Neural progenitor cell (in vitro differentiated cells): Measurements from ENCODE around the gene HSD17B4. TPM values are rescaled to one million over a fixed set of nuclear protein-coding genes. Genes with fewer than 3 reads are reported as not detected.

ENCODE experiments used
- DNase-seq: peaks from one replicate; pipeline ENCODE4 v3.0.0-alpha.2; 2016; ENCODE audit warnings: low spot score
- H2AFZ ChIP-seq: fragments of 200-600 bp; sonication (generic); replicated peaks from 2 replicates; pipeline ENCODE4 v1.6.1; 2016; ENCODE audit warnings: antibody characterized with exemption
- H3F3A ChIP-seq: fragments of 200-600 bp; sonication (generic); 2 replicates; pipeline ENCODE4 v1.6.1; 2016; ENCODE audit warnings: antibody characterized with exemption, low read depth
- H3K27ac ChIP-seq: fragments of 200-600 bp; sonication (generic); 2 replicates; pipeline ENCODE4 v1.5.1; 2016; ENCODE audit warnings: mild to moderate bottlenecking
- H3K27me3 ChIP-seq: fragments of 200-600 bp; sonication (generic); 2 replicates; pipeline ENCODE4 v1.6.1; 2016; ENCODE audit warnings: mild to moderate bottlenecking, moderate library complexity
- H3K36me3 ChIP-seq: fragments of 200-600 bp; sonication (generic); 2 replicates; pipeline ENCODE4 v1.5.1; 2016
- H3K4me1 ChIP-seq: fragments of 200-600 bp; sonication (generic); 2 replicates; pipeline ENCODE4 v1.6.1; 2016; ENCODE audit warnings: mixed run types
- H3K4me2 ChIP-seq: fragments of 200-600 bp; sonication (generic); 2 replicates; pipeline ENCODE4 v1.6.1; 2016
- H3K4me3 ChIP-seq: fragments of 200-600 bp; sonication (generic); 2 replicates; pipeline ENCODE4 v1.5.1; 2016
- H3K79me2 ChIP-seq: fragments of 200-600 bp; sonication (generic); 2 replicates; pipeline ENCODE4 v1.6.1; 2016; ENCODE audit warnings: low read depth
- H3K9ac ChIP-seq: fragments of 200-600 bp; sonication (generic); 2 replicates; pipeline ENCODE4 v1.6.1; 2016
- H3K9me3 ChIP-seq: fragments of 200-600 bp; sonication (generic); 2 replicates; pipeline ENCODE4 v1.5.1; 2016; ENCODE audit warnings: low read depth
- H4K20me1 ChIP-seq: fragments of 200-600 bp; sonication (generic); 2 replicates; pipeline ENCODE4 v1.6.1; 2016; ENCODE audit warnings: low read depth
- H3K27ac Mint-ChIP-seq: 3 replicates; pipeline ENCODE4 v1.8.0; 2021; ENCODE audit warnings: mixed read lengths
- H3K27me3 Mint-ChIP-seq: 2 replicates; pipeline ENCODE4 v1.8.0; 2022; ENCODE audit warnings: low read depth, mild to moderate bottlenecking, inconsistent platforms, moderate library complexity, mixed read lengths; ENCODE audit not compliant: insufficient read depth
- H3K36me3 Mint-ChIP-seq: 3 replicates; pipeline ENCODE4 v1.8.0; 2021; ENCODE audit warnings: mixed read lengths
- H3K4me1 Mint-ChIP-seq: 3 replicates; pipeline ENCODE4 v1.8.0; 2021; ENCODE audit warnings: mixed read lengths
- H3K4me3 Mint-ChIP-seq: 3 replicates; pipeline ENCODE4 v1.8.0; 2021; ENCODE audit warnings: mild to moderate bottlenecking, moderate library complexity, mixed read lengths
- H3K9me3 Mint-ChIP-seq: 3 replicates; pipeline ENCODE4 v1.8.0; 2020; ENCODE audit warnings: mixed read lengths
- EZH2 ChIP-seq: fragments of 200-600 bp; sonication (generic); IDR thresholded peaks from 2 replicates; pipeline ENCODE4 v1.6.1; 2017; ENCODE audit warnings: antibody characterized with exemption, mild to moderate bottlenecking, moderate library complexity
- EZH2phosphoT487 ChIP-seq: fragments of 200-600 bp; sonication (generic); IDR thresholded peaks from 2 replicates; pipeline ENCODE4 v1.6.1; 2017; ENCODE audit warnings: antibody characterized with exemption
- total RNA-seq: library from RNA; depleted of rRNA; stranded (reverse); fragments of >200 nt; gene quantifications from 2 replicates; pipeline ENCODE4 v1.2.3, GENCODE V29; 2015; ENCODE audit warnings: low replicate concordance
- TF ChIP-seq, protein P1 (sequence below): fragments of 200-600 bp; sonication (generic); IDR thresholded peaks from 2 replicates; pipeline ENCODE4 v1.5.1; 2017; ENCODE audit warnings: antibody characterized with exemption, mild to moderate bottlenecking

Gene HSD17B4
- total RNA-seq, 1 donor from 2014 or later, result 306 TPM

DNA sequence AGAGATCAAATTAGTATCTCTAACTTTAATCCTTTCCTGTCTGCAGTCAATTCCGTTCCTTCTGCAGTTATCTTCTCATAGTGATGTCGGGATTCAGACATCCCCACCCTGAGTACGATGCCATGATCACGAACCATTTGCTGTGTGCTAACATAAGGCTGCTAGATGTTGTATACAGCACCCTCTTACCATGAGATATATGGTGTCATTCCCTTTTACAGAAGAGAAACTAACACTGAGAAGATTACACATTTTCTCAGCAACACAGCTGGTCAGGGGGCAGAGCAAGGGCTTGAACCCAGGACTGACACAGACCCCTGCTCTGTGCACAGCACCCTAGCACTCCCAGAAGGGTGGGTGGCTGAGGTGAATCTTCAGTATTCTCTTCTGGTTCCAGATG is 46.9 kb upstream of the HSD17B4 start:
- H3K36me3 ChIP-seq, result no peaks in the 10 kb centered on the region
- no peak overlapping the region for H3K4me2 ChIP-seq
- H3K27me3 Mint-ChIP-seq, result peaks cover 6% of the 10 kb centered on the region
- H3K4me1 Mint-ChIP-seq, result no peaks in the 10 kb centered on the region
- DNase-seq, result no peak
- H3K79me2 ChIP-seq, result no peaks in the 10 kb centered on the region
- H3K4me3 Mint-ChIP-seq, result no peak overlapping the region
- no peak overlapping the region for H3K9ac ChIP-seq
- no peak overlapping the region for H3K27ac ChIP-seq
- H3K27ac Mint-ChIP-seq, result no peak overlapping the region
- H3K9me3 ChIP-seq, result no peaks in the 10 kb centered on the region
- no peaks in the 10 kb centered on the region for H3K36me3 Mint-ChIP-seq
- no peaks in the 10 kb centered on the region for H3K9me3 Mint-ChIP-seq
- no peaks in the 10 kb centered on the region for H3K27me3 ChIP-seq
- peaks cover 8% of the 10 kb centered on the region for H3K4me1 ChIP-seq
- H3F3A ChIP-seq, result no peaks in the 10 kb centered on the region
- TF ChIP-seq EZH2phosphoT487 (no peak), EZH2 (no peak)
- TF ChIP-seq, protein P1, sequence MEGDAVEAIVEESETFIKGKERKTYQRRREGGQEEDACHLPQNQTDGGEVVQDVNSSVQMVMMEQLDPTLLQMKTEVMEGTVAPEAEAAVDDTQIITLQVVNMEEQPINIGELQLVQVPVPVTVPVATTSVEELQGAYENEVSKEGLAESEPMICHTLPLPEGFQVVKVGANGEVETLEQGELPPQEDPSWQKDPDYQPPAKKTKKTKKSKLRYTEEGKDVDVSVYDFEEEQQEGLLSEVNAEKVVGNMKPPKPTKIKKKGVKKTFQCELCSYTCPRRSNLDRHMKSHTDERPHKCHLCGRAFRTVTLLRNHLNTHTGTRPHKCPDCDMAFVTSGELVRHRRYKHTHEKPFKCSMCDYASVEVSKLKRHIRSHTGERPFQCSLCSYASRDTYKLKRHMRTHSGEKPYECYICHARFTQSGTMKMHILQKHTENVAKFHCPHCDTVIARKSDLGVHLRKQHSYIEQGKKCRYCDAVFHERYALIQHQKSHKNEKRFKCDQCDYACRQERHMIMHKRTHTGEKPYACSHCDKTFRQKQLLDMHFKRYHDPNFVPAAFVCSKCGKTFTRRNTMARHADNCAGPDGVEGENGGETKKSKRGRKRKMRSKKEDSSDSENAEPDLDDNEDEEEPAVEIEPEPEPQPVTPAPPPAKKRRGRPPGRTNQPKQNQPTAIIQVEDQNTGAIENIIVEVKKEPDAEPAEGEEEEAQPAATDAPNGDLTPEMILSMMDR, result no peak
- H2AFZ ChIP-seq, result no peak overlapping the region
- no peaks in the 10 kb centered on the region for H4K20me1 ChIP-seq
- no peak overlapping the region for H3K4me3 ChIP-seq

DNA sequence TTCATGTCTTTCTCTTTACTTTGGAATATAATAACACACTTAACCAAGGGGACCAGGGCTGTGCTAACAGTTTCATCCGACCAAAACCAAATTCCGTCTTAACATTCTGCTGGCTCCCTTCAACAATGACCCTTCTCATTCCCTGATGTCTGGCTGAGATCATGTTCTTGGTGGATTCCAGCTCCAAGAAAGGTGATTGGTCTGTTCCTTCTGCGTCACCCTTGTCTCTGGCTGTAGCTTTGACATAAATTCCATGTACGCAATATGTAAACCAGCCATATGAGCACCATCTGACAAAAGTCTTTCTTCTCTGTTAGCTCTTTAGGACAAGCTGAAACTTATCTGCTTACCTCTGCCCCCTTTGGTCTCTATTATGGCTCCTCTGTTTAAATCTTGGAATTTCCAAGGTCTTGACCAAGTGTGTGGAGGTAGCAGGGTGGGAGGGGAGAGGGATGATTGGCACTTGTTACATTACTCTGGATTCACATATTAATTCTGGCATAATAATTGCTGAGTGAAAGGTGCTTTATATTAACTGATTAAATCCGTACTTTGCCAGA is 45.7 kb upstream of the HSD17B4 start:
- no peaks in the 10 kb centered on the region for H3K9me3 ChIP-seq
- Mint-ChIP-seq H3K27ac (no peak overlapping the region), H3K27me3 (peaks cover 6% of the 10 kb centered on the region), H3K9me3 (no peaks in the 10 kb centered on the region), H3K4me3 (no peak overlapping the region), H3K36me3 (no peaks in the 10 kb centered on the region), H3K4me1 (no peaks in the 10 kb centered on the region)
- H3K79me2 ChIP-seq, result no peaks in the 10 kb centered on the region
- H3K9ac ChIP-seq, result no peak overlapping the region
- H4K20me1 ChIP-seq, result no peaks in the 10 kb centered on the region
- H3K4me1 ChIP-seq, result peaks cover 8% of the 10 kb centered on the region
- H3K4me2 ChIP-seq, result no peak overlapping the region
- DNase-seq, result no peak
- TF ChIP-seq, protein P1, result no peak
- TF ChIP-seq EZH2phosphoT487 (no peak), EZH2 (no peak)
- no peaks in the 10 kb centered on the region for H3K36me3 ChIP-seq
- no peak overlapping the region for H3K27ac ChIP-seq
- no peaks in the 10 kb centered on the region for H3K27me3 ChIP-seq
- H2AFZ ChIP-seq, result no peak overlapping the region
- H3F3A ChIP-seq, result no peaks in the 10 kb centered on the region
- H3K4me3 ChIP-seq, result no peak overlapping the region

DNA sequence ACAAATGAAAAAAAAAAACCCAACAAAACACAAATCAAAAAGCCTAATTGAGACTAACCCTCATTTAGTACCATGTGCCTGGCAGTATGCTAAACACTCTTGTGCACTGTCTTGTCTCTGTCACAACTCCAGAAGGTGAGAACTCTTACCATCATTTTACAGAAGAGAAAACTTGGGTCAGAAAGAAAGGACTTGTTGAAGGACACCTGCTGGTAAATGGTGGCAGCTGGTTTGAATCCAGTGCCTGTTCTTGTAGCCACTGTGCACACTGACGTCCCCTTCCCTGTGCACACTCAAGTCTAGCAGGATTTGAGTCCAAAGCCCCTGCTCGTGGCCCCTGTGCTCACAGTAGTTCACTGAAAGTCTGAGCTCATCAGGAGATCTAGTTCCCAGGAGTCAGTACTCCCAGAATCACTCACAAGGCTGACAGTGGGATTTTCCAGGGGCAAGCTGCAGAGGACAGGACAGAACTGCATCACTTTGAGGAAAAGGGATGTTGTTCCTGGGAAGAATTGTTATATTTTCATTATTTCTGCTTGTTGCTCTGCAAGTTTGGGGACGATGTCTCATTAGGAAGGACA is 43.0 kb upstream of the HSD17B4 start:
- Mint-ChIP-seq H3K9me3 (no peaks in the 10 kb centered on the region), H3K4me3 (no peak overlapping the region), H3K36me3 (no peaks in the 10 kb centered on the region), H3K4me1 (peaks cover 3% of the 10 kb centered on the region), H3K27me3 (peaks cover 2% of the 10 kb centered on the region), H3K27ac (no peak overlapping the region)
- H3K4me3 ChIP-seq, result no peak overlapping the region
- DNase-seq, result no peak
- H3K27ac ChIP-seq, result no peak overlapping the region
- H3K4me2 ChIP-seq, result no peak overlapping the region
- no peaks in the 10 kb centered on the region for H3K9me3 ChIP-seq
- H3K36me3 ChIP-seq, result no peaks in the 10 kb centered on the region
- no peaks in the 10 kb centered on the region for H3K4me1 ChIP-seq
- no peak overlapping the region for H2AFZ ChIP-seq
- no peaks in the 10 kb centered on the region for H3K27me3 ChIP-seq
- no peaks in the 10 kb centered on the region for H3F3A ChIP-seq
- no peaks in the 10 kb centered on the region for H3K79me2 ChIP-seq
- no peak overlapping the region for H3K9ac ChIP-seq
- no peaks in the 10 kb centered on the region for H4K20me1 ChIP-seq
- TF ChIP-seq EZH2phosphoT487 (no peak), EZH2 (no peak)
- TF ChIP-seq, protein P1, result no peak
